Right cardiac atrium (tissue), 5 donors: ENCODE measurements around the gene HSPA14. TPM values are rescaled to one million over a fixed set of nuclear protein-coding genes. Genes with fewer than 3 reads are reported as not detected.
"Not testable (repeated sequence)": the region's sequence is repeated elsewhere in the genome, so short reads cannot be mapped to it uniquely, and the experiment has no call there.

Experiments
- ATAC-seq, 2 donors: fragments of 200-7000 bp; cut with Tn5 transposase; one replicate each; pipeline versions ENCODE4 v1.8.0 to v1.9.1; 2020; ENCODE audit warnings: moderate library complexity in 2 of 2, mild to moderate bottlenecking in 1 of 2
- DNase-seq, 3 donors: peaks; one replicate each; pipeline ENCODE4 v3.0.0-alpha.2; 2020
- H3K27ac ChIP-seq: one replicate; pipeline ENCODE4 v1.5.1; 2013; ENCODE audit warnings: mild to moderate bottlenecking, low read length, control low read depth, moderate library complexity
- H3K27me3 ChIP-seq: one replicate; pipeline ENCODE4 v1.6.1; 2013; ENCODE audit not compliant: control insufficient read depth, insufficient read depth
- H3K4me1 ChIP-seq: one replicate; pipeline ENCODE4 v1.6.1; 2013; ENCODE audit warnings: low read length; ENCODE audit not compliant: control insufficient read depth, insufficient read depth
- H3K4me3 ChIP-seq: one replicate; pipeline ENCODE4 v1.5.1; 2013; ENCODE audit warnings: low read length, control low read depth
- H3K9me3 ChIP-seq: one replicate; pipeline ENCODE4 v1.6.1; 2013; ENCODE audit warnings: low read length; ENCODE audit not compliant: control insufficient read depth
- whole genome bisulfite sequencing: extraction: QIAGEN DNeasy Blood & Tissue Kit; methylation state at CpG from one replicate; pipeline ENCODE4 v1.1.7; 2013; 5-methylcytosine and 5-hydroxymethylcytosine counted together
- intact Hi-C, 4 donors: fragments of 100-400 bp; cut with DNase I; formaldehyde crosslinking; loops; one replicate each; pipeline versions ENCODE4 v1.11.0 to v1.14.0; 2022 to 2023
- long read RNA-seq, 4 donors: library from polyadenylated mRNA; unstranded; transcript quantifications; one replicate each; pipeline ENCODE4 v2.0.0, GENCODE V29; 2020 to 2021
- polyA plus RNA-seq: library from polyadenylated mRNA; stranded (reverse); fragments of 200-250 nt; gene quantifications from one replicate; pipeline ENCODE4 v1.2.3, GENCODE V29; 2013
- total RNA-seq, 4 donors: library from RNA; stranded (reverse); fragmentation: NEBNext Ultra II Directional; extraction: Animal tissue kit (Norgen Biotek cat#: 25700); gene quantifications; one replicate each; pipeline ENCODE4 v1.2.1, GENCODE V29; 2021
- donor health status: healthy with polysubstance abuse.
- donor health status: DM: no; HTN: yes; CAD: no.
- donor health status: DM: no; HTN: no; CAD: no.
- donor health status: DM: no; HTN: yes; CAD: no; lungs with severe emphysema.
- donor health status: DM: yes; HTN: yes; CAD: no.

The HSPA14 gene
- total RNA-seq, result 10 to 100 TPM in 1 of 4 donors, 1 to 10 TPM in 3; 7.4 to 10.0 (median 8.9) TPM
- polyA plus RNA-seq, result 9.5 TPM
- long read RNA-seq, donor 1, transcript HSPA14-201 (14 exons, 1,904 nt), result major isoform, 12 of 14 reads
- long read RNA-seq, donor 1, partial matches to known transcripts, result 0 of 14 reads
- long read RNA-seq, donor 1, other reads (novel, unspliced or antisense), result 2 of 14 reads
- long read RNA-seq, donor 2, transcript HSPA14-201 (14 exons, 1,904 nt), result major isoform, 9 of 11 reads
- long read RNA-seq, donor 2, partial matches to known transcripts, result 0 of 11 reads
- long read RNA-seq, donor 2, other reads (novel, unspliced or antisense), result 2 of 11 reads
- long read RNA-seq, donor 3, transcript HSPA14-201 (14 exons, 1,904 nt), result major isoform, 42 of 71 reads
- long read RNA-seq, donor 3, partial matches to known transcripts, result 26 of 71 reads
- long read RNA-seq, donor 3, other reads (novel, unspliced or antisense), result 3 of 71 reads
- long read RNA-seq, donor 4, transcript HSPA14-201 (14 exons, 1,904 nt), result major isoform, 11 of 12 reads
- long read RNA-seq, donor 4, partial matches to known transcripts, result 0 of 12 reads
- long read RNA-seq, donor 4, other reads (novel, unspliced or antisense), result 1 of 12 reads

GRCh38 chr10:14837757-14838581 lies at the start of gene HSPA14, which contains the start of the genes CDNF and MSANTD7:
TSS of gene HSPA14 (plus strand) at chr10:14838306. CDS start at chr10:14838403, 97 bp downstream.
TSS of gene CDNF (minus strand) at chr10:14838037. CDS start at chr10:14837946, 91 bp downstream.
TSS of gene MSANTD7 (plus strand) at chr10:14838306. CDS start at chr10:14842285, 3,979 bp downstream.
- ATAC-seq (peak; percentile 99), DNase-seq (peak; percentile 99 to 100 (median 100))
- no peaks in the 10 kb centered on the region for H3K4me1 ChIP-seq
- no peaks in the 10 kb centered on the region for H3K9me3 ChIP-seq
- intact Hi-C loops, result no loop called here
- under 1% methylated on average over 72 of the region's 72 CpGs for WGBS
- H3K27me3 ChIP-seq, result no peaks in the 10 kb centered on the region
- peak within 1 kb of the TSS; percentile 76 for H3K4me3 ChIP-seq
- peak within 1 kb of the TSS; percentile 91 for H3K27ac ChIP-seq

GRCh38 chr10:14798636-14799035 lies 39.5 kb upstream of the HSPA14 start:
- Histone ChIP-seq H3K4me3 (no peak overlapping the region), H3K27me3 (no peaks in the 10 kb centered on the region), H3K9me3 (no peaks in the 10 kb centered on the region), H3K27ac (no peak overlapping the region), H3K4me1 (no peaks in the 10 kb centered on the region)
- ATAC-seq, result no peak
- 48% methylated on average over 5 of the region's 5 CpGs for WGBS
- DNase-seq, result no peak
- intact Hi-C loops, result no loop called here

GRCh38 chr10:14800397-14800796 lies 37.7 kb upstream of the HSPA14 start:
- ATAC-seq (no peak), DNase-seq (no peak)
- intact Hi-C loops, result no loop called here
- H3K27me3 ChIP-seq, result no peaks in the 10 kb centered on the region
- H3K9me3 ChIP-seq, result no peaks in the 10 kb centered on the region
- no peak overlapping the region for H3K27ac ChIP-seq
- no peaks in the 10 kb centered on the region for H3K4me1 ChIP-seq
- WGBS, result 48% methylated on average over 1 of the region's 1 CpG
- no peak overlapping the region for H3K4me3 ChIP-seq

- WGBS, result 45% methylated on average over 5 of the region's 5 CpGs
- Histone ChIP-seq H3K4me1 (no peaks in the 10 kb centered on the region), H3K9me3 (no peaks in the 10 kb centered on the region), H3K27ac (no peak overlapping the region), H3K4me3 (no peak overlapping the region), H3K27me3 (no peaks in the 10 kb centered on the region)
- DNase-seq, result no peak
- ATAC-seq, result peak in 1 of 2 donors; percentile 19
- intact Hi-C loops, result no loop called here
These were observed 36.4 kb upstream of the HSPA14 start for GRCh38 chr10:14801723-14802122.

- no peaks in the 10 kb centered on the region for H3K4me1 ChIP-seq
- DNase-seq (no peak), ATAC-seq (no peak)
- no peaks in the 10 kb centered on the region for H3K9me3 ChIP-seq
- H3K4me3 ChIP-seq, result no peak overlapping the region
- no peak overlapping the region for H3K27ac ChIP-seq
- WGBS, result 37% methylated on average over 1 of the region's 1 CpG
- H3K27me3 ChIP-seq, result no peaks in the 10 kb centered on the region
- intact Hi-C loops, result no loop called here
These were observed 34.3 kb upstream of the HSPA14 start for GRCh38 chr10:14803827-14804226.

- no peaks in the 10 kb centered on the region for H3K4me1 ChIP-seq
- no peaks in the 10 kb centered on the region for H3K27me3 ChIP-seq
- H3K27ac ChIP-seq, result no peak overlapping the region
- no peak overlapping the region for H3K4me3 ChIP-seq
- intact Hi-C loops, result no loop called here
- 78% methylated on average over 3 of the region's 3 CpGs for WGBS
- ATAC-seq (no peak), DNase-seq (no peak)
- no peaks in the 10 kb centered on the region for H3K9me3 ChIP-seq
These were observed 31.8 kb upstream of the HSPA14 start for GRCh38 chr10:14806318-14806717.

- Histone ChIP-seq H3K27ac (no peak overlapping the region), H3K9me3 (no peaks in the 10 kb centered on the region), H3K4me3 (no peak overlapping the region), H3K4me1 (no peaks in the 10 kb centered on the region), H3K27me3 (no peaks in the 10 kb centered on the region)
- intact Hi-C loops, result loop anchor here in 1 of 4 donors (10.0 kb wide), 1 partner anchor 266 kb away; no protein-coding TSS in a partner anchor
- WGBS, result 71% methylated on average over 9 of the region's 9 CpGs
- ATAC-seq (no peak), DNase-seq (no peak)
These were observed 26.8 kb upstream of the HSPA14 start for GRCh38 chr10:14810969-14811953.

GRCh38 chr10:14812271-14812670 lies 25.8 kb upstream of the HSPA14 start:
- Histone ChIP-seq H3K9me3 (no peaks in the 10 kb centered on the region), H3K4me1 (no peaks in the 10 kb centered on the region), H3K27me3 (no peaks in the 10 kb centered on the region), H3K27ac (no peak overlapping the region), H3K4me3 (no peak overlapping the region)
- ATAC-seq (no peak), DNase-seq (no peak)
- WGBS, result 90% methylated on average over 3 of the region's 3 CpGs
- intact Hi-C loops, result loop anchor here in 1 of 4 donors (10.0 kb wide), 1 partner anchor 267 kb away; no protein-coding TSS in a partner anchor

- 89% methylated on average over 6 of the region's 6 CpGs for WGBS
- H3K27me3 ChIP-seq, result no peaks in the 10 kb centered on the region
- intact Hi-C loops, result loop anchor here in 1 of 4 donors (10.0 kb wide), 1 partner anchor 271 kb away; no protein-coding TSS in a partner anchor
- DNase-seq (no peak), ATAC-seq (no peak)
- no peaks in the 10 kb centered on the region for H3K4me1 ChIP-seq
- no peaks in the 10 kb centered on the region for H3K9me3 ChIP-seq
- no peak overlapping the region for H3K27ac ChIP-seq
- no peak overlapping the region for H3K4me3 ChIP-seq
These were observed 22.4 kb upstream of the HSPA14 start for GRCh38 chr10:14815681-14816080.

GRCh38 chr10:14816717-14817116 lies 21.4 kb upstream of the HSPA14 start:
- intact Hi-C loops, result loop anchor here in 1 of 4 donors (10.0 kb wide), 1 partner anchor 272 kb away; no protein-coding TSS in a partner anchor
- H3K27ac ChIP-seq, H3K27me3 ChIP-seq, H3K4me1 ChIP-seq, DNase-seq, ATAC-seq, H3K4me3 ChIP-seq, H3K9me3 ChIP-seq: not testable (repeated sequence)
- WGBS, result 97% methylated on average over 7 of the region's 7 CpGs
